Medulla oblongata (tissue), 1 donor: ENCODE results near the gene HS3ST3A1.

Source experiments
- DNase-seq: peaks from one replicate; pipeline ENCODE4 v3.0.0-alpha.2; 2015; ENCODE audit errors: extremely low spot score

Gene HS3ST3A1

DNA sequence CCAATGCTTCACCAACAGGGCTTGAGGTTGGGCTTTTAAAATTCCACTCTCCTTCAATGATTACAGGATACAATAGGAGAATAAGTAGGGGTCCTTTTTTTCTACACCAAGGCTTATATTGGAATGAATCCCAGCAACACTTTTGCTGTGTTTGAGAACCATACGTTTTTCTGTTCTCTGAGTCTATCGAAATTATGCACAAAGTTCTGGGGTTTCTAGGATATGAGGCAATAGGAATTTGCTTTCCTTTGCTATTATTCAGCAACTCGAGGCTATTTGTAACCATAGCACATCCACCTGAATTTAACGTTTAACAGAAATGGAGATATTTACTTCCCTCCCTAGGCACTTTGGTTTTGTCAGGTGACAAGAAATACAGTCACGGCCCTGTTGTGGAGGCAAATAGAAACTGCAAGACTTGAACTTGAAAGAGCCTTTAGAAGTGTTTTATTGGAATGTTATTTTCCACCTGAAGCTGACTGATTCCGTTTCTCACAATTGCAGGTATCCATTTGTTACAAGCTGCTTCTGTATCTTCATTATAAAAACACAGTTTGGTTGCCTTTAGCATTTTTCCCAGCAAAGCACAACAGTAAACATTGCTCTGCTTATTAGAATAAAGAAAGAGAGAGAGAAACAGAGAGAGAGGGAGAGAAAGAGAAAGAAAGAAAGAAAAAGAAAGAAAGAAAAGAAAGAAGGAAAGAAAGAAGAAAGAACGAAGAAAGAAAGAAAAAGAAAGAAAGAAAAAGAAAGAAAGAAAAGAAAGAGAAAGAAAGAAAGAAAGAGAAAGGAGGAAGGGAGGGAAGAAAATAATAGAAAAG, 109.6 kb downstream of the HS3ST3A1 start:
- DNase-seq = no peak

DNA sequence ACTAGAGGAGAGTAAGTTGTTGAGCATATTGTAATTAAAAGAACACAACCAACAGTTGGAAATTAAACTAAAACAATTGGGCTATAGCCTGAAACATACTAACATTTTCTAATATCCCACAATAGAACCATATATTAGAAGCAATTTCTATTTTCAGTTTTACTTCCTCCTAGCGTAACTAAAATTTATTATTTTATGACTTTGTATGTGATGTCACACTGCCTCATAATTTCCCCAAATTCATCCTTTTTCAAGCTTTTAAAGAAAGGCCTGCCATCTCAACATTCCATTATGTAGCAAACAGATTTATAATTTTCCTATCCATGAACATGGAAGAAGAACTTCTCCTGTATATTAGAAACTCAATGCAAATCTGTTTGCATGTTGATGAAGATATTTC, 110.2 kb downstream of the HS3ST3A1 start:
- DNase-seq = no peak

DNA sequence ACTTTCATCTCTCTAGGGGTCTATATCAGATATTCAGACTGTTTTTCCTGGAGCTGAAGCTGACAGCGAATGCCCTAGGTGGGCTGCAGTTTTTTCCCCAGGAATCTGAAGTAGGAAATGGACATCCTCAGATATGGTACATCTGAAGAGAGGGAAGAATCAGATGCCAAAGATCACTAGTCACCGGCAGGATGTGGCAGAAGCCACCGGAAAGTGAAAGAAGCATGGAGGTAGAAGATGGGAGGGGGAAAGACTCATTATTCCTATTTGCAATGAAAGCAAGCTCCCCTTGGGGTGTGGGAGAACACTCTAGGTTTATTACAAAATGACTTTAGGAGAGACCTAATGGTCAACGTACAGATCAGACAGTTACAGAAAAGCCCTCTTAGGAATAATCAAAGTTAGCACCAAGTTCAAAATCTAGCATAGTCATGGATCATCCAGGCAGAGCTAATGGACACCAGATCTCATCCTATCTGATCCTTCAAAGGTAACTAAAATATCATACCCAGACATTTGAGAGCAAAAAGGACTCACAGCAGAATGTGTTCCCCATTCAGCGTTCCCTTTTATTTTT, 110.7 kb downstream of the HS3ST3A1 start:
- DNase-seq = no peak

DNA sequence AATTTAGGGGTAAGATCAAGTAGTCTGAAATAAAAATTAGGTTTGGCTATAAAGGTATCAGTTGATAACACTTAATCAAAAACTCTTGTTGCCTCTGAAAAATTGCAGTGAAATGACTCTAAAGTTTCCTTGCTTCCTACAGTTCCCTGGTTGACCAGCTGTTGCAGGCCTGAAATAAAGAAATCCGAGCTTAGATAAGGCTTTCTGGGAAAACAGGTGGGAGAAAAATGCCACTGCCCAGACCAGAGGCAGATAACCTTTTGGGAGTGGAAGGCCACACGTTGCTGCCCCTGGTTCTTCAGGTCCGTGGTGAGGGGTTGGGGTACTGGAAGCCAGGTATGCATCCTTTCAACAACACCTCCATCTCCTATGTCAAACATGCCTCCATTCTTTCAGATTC, 111.3 kb downstream of the HS3ST3A1 start:
- DNase-seq = no peak

DNA sequence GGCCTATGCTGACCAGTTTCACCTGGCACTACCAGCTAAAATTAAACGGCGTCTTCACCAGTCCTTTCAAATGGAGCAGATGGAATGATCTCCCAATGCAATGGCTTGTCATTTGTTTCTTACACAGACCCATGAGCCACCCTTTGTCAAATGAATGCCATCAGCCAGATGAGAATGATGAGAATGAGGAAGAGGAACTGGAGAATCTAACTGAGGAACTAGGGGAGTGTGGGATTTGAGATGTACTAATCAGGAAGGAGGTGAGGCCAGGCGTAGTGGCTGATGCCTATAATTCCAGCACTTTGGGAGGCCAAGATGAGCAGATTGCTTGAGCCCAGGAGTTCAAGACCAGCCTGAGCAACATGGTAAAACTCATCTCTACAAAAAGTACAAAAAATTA, 116.4 kb downstream of the HS3ST3A1 start:
- DNase-seq = no peak

DNA sequence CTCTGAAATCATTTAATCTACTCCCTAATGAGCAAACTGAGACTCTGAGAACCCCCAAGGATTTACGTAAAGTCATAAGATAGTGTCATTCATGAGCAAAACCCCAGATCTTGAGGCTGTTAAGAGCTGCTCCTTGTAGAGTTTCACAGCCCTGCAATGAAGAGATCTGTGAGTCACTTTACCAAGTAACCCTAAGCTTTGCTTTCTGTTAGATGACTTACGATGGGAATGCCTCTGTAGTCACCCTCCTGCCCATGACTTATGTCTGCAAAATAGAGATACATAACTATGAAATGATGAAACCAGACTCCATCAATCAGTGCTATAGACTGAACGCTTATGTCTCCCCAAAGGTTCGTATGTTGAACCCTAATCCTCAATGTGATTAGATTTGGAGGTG, 117.7 kb downstream of the HS3ST3A1 start:
- DNase-seq = no peak

DNA sequence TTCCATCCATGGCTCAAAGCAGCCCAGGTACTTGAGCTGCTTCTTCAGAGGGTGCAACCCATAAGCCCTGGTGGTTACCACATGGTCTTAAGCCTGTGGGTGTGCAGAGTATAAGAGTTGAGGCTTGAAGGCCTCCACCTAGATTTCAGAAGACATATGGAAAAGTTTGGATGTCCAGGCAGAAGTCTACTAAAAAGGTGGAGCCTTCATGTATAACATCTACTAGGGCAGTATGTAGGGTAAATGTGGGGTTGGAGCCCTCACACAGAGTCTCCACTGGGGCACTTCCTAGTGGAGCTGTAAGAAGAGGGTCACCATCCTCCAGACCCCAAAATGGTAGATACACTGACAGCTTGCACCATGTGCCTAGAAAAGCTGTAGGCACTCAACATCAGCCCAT, 120.9 kb downstream of the HS3ST3A1 start:
- no peak for DNase-seq

DNA sequence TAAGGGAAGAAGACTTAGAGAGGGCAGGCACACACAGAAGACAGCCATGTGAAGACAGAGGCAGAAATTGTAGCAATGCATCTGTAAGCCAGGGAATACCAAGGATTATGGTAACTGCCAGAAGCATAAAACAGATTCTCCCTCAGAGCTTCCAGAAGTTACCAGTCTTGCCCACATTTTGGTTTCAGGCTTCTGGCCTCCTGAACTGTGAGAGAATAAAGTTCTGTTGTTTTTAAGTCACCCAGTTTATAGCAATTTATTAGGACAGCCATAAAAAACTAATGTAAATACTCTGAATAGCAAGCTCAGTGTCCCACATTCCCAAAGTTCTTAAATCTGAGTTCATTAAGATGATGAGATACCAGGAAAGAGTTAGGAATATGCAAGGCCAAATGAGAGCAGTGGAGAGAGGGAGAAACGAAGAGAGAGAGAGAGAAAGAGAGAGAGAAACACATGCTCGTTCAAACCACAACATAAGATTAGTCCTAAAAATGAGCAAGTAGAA, 123.4 kb downstream of the HS3ST3A1 start:
- DNase-seq = no peak

DNA sequence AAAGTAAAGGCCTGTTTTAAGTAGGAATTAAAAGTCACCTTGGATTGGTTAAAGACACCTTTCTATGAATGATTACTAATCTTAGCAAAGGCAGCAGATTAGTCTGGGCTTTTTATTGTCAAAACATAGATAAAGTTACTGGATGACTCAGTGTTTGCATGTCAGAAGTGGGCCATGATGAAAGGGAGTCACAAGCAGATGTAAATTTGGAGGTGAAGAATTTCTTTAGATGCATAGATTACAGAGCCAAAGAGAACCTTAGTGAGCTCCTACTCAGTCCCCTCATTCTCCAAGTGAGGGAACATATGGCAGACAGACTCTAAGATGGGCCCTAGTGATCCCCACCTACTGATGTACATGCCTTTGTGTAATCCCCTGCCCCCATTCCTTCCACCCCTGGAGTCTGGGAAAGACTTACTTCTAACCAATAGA, 124.5 kb downstream of the HS3ST3A1 start:
- no peak for DNase-seq

DNA sequence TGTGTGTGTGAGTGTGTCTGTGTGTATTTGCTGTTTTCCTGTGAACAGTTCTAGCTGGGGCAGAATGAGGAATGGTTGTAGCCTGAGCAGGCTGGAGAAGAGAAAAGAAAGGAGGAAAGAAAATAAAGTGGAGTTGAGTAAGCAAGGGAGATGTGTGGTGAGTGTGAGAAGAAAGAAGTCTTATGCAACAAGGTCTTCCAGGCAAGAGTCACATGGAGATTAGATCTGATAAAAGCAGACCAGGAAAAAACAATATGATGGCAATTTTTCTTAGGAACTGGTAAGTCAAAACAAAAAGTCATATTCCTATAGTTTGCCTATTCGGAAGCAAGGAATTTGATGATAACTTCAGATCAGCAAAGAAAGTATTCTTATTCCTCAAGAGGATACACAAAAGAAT, 125.0 kb downstream of the HS3ST3A1 start:
- no peak for DNase-seq

DNA sequence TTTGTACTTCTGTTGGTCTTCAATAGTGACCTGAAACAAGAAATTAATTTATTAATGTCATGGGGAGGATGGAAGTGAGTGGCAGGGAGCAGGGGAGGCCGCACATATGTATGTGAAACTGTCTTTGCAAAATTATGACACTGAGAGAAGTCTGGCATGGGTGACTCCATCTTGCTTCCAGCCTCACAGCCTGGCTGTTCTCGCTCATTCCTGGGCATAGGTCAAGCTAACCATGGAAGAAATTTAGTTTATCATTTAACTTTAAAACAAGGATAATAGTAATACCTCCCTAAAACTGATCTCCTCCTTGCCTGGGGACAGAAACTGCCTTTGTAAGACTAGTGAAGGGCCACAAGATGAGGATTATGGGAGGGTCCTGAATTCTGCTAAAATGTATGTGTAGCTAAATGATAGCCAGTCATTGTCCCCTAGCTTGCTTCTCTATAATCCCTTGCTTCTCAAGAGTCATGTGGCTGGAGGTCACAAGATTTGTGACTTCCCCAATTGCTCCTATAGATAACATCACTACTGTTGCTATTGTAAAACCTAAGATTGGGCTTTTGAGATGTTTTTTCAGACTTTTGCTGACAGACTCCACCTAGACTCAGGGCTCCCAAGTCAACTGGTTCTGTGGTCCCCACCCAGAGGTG, 126.0 kb downstream of the HS3ST3A1 start:
- no peak for DNase-seq

DNA sequence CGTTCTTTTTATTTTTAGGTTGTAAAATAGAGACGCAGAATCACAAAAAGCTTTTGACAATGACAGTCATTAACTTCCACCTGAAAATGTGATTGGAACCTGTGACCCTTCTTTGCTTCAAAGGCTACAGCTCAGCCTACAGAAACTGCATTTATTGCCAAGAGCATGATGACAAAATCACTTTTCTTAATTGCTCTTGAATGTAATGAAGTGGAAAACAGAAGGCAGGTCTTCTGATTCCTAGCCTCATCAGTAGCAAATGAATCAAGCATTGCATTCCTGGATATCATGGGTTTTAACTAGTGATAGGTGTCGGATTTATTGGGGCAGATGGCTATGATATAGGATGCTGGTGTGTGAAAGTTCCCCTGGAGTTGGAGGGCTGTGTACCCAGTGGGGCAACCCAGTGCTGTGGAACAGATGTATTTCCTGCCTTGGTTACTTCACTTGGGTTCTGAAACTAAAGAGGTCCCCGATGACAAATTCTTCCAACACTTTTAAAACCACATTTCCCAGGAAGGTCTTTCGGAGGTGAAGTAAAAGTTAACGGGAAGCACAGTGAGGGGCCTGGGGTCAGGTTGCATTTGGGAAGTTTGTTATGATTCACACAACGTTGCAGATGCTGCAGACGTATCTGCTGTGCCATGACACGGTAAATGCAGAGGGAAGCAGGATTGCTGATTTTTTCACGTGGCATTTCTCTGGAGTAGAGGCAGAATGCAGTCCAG, 127.5 kb downstream of the HS3ST3A1 start:
- no peak for DNase-seq

DNA sequence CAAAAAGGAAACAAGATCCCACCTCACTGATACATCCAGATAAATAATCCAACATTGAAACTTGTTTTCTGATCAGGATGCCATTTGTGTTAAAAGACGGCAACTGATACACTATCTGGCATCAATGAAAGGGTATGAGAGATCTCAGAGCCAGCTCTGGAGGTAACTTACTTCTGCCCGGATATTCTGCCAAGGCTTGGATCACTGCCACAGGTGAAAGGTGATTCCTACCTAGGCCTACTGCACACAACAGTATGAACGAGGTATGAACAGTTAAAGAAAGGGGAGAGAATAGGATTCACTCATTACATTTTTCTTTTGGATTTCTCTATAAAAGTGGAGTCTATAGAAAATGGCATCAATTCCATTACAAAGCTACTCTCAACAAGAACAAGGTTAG, 136.1 kb downstream of the HS3ST3A1 start:
- DNase-seq = no peak

DNA sequence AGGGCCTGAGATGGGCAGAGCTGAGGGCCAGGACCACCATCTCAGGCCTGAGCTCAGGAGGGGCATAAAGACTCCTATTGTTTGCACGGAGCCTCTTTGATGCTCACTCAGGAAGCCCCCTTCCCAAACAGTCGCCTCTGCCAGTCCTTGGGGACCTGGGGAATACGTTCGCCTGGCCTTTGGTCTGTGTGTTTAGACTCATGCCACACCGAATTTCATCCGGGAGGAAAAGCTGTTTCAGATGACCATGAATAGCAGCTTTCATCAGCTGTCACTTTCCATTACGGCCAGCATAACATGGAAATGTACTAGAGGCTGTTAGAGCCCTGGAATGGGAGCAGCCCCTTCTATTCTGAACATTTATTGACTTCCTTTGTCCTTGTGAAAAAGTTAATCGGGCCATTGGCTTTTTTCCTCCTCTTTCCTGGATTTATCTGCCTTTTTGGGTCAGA, 139.0 kb downstream of the HS3ST3A1 start:
- DNase-seq = no peak

DNA sequence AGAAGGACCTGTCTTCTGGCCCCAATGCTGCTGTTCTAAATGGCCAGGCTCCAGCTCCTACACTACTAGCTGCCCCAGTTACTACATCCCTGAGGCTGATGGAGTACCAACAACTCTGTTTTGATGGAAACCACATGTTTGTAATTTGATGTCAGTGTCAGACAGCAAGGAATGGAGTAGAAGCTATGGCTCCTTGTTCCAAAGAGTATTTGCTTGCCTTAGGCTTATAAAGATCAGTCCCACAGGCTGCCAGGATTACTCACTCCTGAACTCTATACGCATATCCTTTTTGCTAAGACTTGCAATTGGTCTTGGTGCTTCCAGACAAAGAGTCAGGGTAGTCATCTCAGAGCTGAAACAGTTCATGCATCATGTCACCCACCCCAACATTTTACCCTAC, 139.6 kb downstream of the HS3ST3A1 start:
- DNase-seq = no peak

DNA sequence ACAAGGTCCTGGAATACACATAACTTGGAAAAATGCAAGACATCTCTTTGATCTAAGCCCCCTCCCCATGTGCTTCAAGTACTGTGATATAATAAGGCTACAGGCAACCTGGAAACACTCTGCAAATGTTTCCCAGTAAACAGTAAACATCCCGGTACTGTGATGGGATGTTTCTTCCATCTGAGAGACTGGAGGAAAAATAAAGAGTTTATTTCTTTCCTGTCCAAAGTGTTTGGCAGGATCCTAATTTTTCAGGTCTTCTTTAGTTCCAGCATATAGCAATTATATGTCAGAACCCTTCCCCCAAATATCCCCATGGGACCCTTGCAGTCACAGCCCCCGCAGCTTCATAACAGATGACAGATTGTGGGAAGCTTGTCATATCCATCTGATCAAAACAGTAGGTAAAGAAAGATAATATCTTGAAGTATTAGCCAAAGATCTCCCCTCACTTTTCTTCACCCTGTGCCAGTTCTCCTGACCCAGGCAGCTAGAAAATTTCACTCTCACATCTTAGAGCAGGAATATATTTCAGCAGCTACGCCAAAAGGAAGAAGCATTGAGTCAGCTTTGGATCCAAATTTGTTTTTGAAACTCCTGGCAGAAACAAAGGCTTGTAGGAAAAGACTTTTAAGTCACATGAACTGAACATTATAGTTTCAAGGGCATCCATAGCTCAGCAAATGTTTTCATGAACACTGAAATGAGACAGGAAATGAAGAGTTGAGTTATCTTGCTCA, 141.3 kb downstream of the HS3ST3A1 start:
- DNase-seq = no peak

DNA sequence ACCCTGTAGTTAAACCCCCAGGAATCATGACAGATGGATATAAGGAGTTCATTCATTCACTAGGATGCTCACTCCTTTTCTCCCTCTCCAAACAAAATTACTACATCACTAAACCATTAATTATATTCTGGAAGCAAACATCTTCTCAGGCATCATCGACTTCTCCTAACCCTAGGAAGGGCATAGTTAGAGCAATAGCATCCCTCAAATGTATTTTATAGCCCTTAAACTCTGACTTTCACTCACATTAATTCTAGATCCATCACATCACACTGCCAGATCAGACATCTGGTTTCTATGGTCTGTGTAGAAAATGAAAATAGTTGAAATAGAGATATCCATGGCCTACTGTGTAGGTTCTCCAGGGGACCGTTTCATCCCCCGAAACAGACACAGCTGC, 143.9 kb downstream of the HS3ST3A1 start:
- DNase-seq = no peak
